Measurements from ENCODE around the gene FCAMR.

FCAMR gene

DNA sequence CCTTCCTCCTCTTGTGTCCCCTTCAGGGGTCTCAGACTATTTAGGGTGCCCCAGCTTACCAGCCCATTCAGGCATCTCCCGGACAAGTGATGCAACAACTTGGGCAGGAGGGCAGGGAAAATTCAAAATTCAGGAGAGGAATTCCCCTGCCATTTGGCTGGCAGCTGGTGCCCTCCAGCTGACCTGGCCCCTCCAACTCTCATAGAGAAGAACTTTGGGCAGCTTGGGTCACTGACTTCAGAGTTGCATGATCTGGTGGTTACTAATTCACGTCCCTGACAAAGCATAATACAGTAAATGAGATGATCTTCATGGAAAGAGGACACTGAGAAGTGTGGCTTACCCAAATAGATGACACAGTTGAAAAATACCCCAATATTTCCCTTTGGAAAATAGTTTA, at the start of gene FCAMR:
Gene FCAMR, minus strand, starts transcription at position 15 of the 400 bp plus-strand sequence. CDS start 335 bp downstream, outside the sequence.
- no peak within 1 kb of the TSS for H3K4me3 ChIP-seq (ENCODE audit: low read depth, low read length)

DNA sequence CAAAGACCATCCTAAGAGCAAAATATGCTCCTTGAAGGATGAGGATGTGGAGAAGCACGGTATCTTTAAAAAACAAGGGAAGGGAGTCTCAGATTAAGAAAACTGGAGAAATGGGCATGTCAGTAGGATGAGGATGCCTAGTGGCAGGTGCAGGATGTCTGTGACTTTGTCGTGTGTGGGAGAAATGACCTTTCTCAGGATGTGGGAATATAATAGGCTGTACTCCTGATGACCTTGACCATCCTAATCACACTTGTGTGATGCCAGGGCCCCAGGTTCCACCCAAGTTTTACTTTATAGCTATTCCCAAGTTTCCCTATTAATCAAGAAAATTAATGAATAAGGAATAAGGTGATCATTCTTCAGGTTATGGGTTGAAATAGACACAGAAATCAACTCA, 49.4 kb upstream of the FCAMR start:
- no peak overlapping the region for H3K4me3 ChIP-seq (ENCODE audit: low read depth, low read length)

GRCh38 chr1:207019161-207019560, 48.9 kb upstream of the FCAMR start:
- H3K4me3 ChIP-seq (ENCODE audit: low read depth, low read length) = no peak overlapping the region

DNA sequence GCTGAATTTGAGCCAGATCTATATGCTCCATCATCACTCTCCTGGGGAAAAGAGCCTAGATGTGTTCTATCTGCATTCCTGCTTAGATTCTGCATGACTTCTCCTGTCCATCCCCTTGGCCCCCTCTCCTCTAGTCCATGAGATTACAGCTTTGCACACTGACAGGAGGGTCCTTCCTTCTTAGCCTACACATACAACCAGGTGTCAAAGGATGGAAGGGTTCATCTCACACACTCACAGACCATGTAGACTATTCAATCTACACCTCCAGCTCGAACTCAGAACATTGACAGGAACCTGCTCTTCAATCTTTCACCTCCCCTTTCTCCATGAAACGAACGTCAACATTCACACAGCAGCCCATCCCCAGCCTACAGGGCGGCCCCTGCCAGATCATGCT, 48.4 kb upstream of the FCAMR start:
- H3K4me3 ChIP-seq (ENCODE audit: low read depth, low read length) = no peak overlapping the region

GRCh38 chr1:207017615-207018559, 47.6 kb upstream of the FCAMR start:
- H3K4me3 ChIP-seq (ENCODE audit: low read depth, low read length) = no peak overlapping the region

DNA sequence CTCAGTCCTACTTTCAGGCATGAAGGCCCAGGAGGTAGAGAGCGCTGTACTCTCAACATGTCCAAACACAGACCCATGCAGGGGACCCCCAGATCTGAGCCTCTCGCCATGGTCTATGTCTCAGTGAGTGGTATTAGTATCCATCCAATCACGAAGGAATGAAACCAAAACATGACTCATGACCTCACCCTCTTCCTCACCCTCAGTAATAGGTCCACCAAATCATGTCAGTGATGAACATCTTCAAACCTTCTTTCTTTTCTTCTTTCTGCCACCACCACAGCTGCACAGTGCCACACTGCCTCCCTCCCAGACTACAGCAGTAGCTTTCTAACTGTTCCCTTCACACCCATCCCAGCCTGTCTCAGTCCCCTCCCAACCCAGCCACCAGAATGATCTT, 45.5 kb upstream of the FCAMR start:
- H3K4me3 ChIP-seq (ENCODE audit: low read depth, low read length) = no peak overlapping the region

- H3K4me3 ChIP-seq (ENCODE audit: low read depth, low read length) = no peak overlapping the region
Measured at GRCh38 chr1:207014728-207015127, 44.5 kb upstream of the FCAMR start.

GRCh38 chr1:207013321-207014085, 43.2 kb upstream of the FCAMR start:
- no peak overlapping the region for H3K4me3 ChIP-seq (ENCODE audit: low read depth, low read length)

DNA sequence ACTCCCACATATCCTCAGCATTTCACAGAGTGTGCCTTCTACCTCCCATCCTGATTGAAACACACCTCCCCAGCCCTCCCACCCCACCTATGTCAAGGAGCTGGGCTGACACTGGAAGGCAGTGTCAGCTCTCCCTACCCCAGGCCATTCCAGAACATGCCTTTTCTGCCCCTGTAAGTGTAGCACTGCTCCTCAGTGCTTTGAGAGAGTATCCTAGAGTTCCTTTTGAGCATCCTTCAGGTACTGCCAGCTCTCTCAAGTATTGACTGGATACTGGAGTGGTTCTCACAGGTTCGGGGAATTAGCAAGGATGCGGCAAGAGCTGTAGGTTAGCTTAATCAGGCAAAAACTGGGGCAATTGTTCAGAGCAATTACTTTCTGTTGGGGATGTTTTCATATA, 40.5 kb upstream of the FCAMR start:
- no peak overlapping the region for H3K4me3 ChIP-seq (ENCODE audit: low read depth, low read length)

DNA sequence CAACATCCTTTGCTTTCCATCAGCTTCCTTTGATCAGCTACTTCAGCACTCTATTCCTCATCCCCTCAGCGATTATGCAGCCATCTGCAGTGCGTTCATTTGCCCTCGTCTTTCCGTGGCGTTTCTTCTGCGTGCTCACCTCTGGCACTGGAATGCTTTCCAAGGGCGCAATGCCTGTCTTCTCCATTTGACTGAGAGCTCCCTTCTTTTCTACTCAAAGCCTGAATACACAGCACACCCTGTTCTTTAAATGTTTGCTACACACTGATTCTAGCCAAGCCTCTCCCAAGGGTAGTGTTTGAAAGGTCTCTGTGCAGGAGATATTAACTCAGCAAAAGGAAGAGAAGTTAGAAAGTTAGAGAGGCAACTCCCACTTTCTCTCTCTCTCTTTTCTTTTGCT, 39.7 kb upstream of the FCAMR start:
- H3K4me3 ChIP-seq (ENCODE audit: low read depth, low read length) = no peak overlapping the region

GRCh38 chr1:207009182-207009850, 39.1 kb upstream of the FCAMR start:
- no peak overlapping the region for H3K4me3 ChIP-seq (ENCODE audit: low read depth, low read length)

DNA sequence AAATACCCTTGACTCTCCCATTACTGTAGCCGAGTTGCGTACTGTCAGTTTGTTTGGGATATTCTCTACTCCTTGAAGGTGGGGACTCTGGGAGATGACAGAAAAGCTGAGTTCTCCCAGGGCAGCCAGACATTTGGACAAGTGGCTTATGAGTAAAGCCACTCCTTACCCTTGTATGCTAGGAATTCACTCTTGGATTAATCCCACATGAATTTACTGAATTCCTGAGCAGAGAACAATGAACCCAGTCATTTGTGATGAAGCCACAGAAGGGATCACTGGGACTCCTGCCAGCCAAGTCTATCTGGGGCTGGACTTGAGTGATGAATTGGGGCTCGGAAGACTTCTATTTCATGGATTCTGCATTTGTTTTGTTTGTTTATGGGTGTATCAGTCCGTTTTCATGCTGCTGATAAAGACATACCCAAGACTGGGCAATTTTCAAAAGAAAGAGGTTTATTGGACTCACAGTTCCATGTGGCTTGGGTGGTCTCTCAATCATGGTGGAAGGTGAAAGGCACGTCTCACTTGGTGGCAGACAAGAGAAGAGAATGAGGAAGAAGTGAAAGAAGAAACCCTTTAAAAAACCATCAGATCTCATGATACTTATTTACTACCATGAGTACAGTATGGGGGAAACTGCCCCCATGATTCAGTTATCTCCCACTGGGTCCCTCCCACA, 37.2 kb upstream of the FCAMR start:
- no peak overlapping the region for H3K4me3 ChIP-seq (ENCODE audit: low read depth, low read length)

DNA sequence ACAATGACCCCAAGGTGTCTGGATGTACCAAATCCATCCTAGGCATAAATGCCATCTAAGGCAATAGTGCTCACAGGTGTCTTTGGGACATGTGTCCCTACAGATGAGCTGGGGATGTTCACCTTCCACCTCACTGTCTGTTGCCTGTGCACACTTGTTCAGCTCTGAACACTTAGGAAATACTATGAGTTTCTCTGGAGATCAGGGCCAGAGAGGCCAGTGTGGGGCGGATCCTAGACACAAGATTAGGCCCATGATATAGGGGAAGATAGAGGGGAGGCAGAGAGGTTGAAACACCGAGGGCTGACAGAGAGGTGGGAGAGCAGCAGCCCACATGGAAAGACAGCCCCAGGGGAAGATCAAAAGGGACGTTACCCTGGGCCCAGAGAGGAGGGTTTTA, 36.7 kb upstream of the FCAMR start:
- H3K4me3 ChIP-seq (ENCODE audit: low read depth, low read length) = no peak overlapping the region

DNA sequence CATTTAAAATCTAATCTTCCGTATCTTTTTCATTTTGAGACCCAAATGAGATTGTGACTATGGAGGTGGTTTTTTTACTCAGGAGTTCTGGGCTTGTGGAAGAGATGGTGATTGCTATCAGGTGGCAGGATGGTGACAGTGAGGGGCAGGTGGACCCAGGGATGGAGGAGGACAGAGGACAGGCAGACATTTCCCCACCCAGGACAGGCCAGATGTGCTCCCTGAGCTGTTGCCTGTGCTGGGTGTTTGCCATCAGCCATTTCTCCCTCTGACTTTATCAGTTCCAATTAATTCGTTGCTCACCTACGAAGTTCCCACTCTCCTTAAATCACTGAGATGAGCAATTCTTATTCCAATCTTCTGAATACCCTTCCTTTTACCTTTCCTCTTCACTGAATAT, 35.8 kb upstream of the FCAMR start:
- H3K4me3 ChIP-seq (ENCODE audit: low read depth, low read length) = no peak overlapping the region

GRCh38 chr1:207004931-207005830, 34.9 kb upstream of the FCAMR start:
- H3K4me3 ChIP-seq (ENCODE audit: low read depth, low read length) = no peak overlapping the region

DNA sequence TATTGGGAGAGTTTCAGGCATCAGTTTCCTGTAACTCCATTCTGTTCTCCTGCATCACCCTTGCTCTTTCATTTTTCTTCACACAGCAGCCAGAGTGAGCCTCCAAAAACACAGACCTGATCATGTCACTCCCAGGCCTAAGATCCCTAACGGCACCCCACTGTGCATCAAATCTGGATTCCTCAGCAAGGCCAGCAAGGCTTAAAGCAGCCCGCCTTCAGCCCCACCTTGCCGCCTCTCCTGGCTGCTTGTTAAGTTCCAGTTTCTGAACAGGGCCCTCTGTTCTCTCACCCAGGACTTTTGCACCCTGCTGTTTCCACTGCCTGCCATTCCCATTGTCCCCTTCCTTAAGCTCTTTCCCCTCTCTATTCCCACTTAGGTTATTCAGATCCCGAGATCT, 33.0 kb upstream of the FCAMR start:
- H3K4me3 ChIP-seq (ENCODE audit: low read depth, low read length) = no peak overlapping the region

GRCh38 chr1:207002724-207003146, 32.5 kb upstream of the FCAMR start:
- no peak overlapping the region for H3K4me3 ChIP-seq (ENCODE audit: low read depth, low read length)

- no peak overlapping the region for H3K4me3 ChIP-seq (ENCODE audit: low read depth, low read length)
Measured at GRCh38 chr1:207001492-207002245, 31.4 kb upstream of the FCAMR start.

DNA sequence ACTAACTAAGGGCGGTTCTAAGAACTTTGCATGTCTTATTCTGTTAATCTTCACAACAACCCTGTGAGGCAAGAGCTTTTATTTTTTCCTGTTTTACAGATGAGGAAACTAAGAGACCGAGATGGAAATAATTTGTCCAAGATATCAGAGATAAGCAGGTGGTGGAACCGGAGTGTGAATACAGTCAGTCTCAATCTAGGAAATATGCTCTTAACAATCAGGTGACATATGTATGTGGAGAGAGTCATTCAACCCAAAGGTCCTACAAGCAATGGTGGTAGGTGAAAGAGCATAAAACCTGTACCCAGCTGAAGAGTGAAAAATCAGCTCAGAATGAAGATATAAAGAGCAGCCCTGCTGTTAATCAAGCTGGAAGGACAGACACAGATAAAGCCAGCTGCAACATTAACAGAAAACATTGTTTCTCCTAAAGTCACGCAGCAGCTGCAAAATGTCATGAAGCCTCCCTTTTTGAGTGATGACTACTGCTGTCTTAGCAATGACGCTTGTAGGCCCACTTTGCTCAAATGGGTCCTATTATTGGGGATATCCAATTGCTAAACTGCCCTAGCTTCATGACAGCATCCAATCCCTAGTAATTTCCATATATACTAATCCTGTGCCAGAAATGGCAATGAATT, 30.5 kb upstream of the FCAMR start:
- H3K4me3 ChIP-seq (ENCODE audit: low read depth, low read length) = no peak overlapping the region

Data from iPS-11a (cell line).